GM18507 (cell line): ENCODE data around the gene HOMER1.

Source experiments
- DNase-seq: peaks from one replicate; pipeline ENCODE4 v3.0.0; 2011; ENCODE audit warnings: low read depth; ENCODE audit not compliant: insufficient read length; ENCODE audit errors: extremely low spot score
- FAIRE-seq: peaks from 2 replicates; lab custom pipeline; 2011; peaks lifted over from hg19 to GRCh38; lab: Jason Lieb, UNC

The HOMER1 gene

GRCh38 chr5:79493596-79494345 lies 20.2 kb downstream of the HOMER1 start:
- DNase-seq: no peak
- FAIRE-seq: no peak

GRCh38 chr5:79491690-79492317 lies 22.1 kb downstream of the HOMER1 start:
- FAIRE-seq: no peak
- DNase-seq: no peak

- DNase-seq (no peak), FAIRE-seq (no peak)
These were observed 23.5 kb downstream of the HOMER1 start for GRCh38 chr5:79490323-79490936.

- FAIRE-seq: no peak
These were observed 24.2 kb downstream of the HOMER1 start for GRCh38 chr5:79489773-79490172.

DNA sequence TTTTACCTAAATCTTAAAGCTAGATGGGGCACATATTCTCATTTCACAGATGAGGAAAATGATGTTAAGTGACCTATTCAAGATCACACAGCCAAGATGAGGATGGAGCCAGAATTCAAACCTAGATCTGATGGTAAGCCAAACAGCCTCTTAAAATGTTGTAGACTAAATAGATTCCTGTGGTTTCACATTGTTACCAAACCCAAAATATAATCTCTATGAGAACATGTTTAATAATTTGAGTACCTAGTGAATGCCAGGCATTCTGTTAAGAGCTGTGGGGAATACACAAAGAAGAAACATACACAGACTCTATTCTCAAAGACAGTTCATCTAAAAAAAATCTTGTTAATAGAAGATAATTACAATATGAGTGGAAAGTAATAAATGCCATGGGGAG lies 25.2 kb downstream of the HOMER1 start:
- no peak for DNase-seq
- FAIRE-seq: no peak

More at GRCh38 chr5:79489773-79490172, 24.2 kb downstream of the HOMER1 start:
- DNase-seq: no peak

GRCh38 chr5:79488058-79488457 lies 25.9 kb downstream of the HOMER1 start:
- DNase-seq (no peak), FAIRE-seq (no peak)

DNA sequence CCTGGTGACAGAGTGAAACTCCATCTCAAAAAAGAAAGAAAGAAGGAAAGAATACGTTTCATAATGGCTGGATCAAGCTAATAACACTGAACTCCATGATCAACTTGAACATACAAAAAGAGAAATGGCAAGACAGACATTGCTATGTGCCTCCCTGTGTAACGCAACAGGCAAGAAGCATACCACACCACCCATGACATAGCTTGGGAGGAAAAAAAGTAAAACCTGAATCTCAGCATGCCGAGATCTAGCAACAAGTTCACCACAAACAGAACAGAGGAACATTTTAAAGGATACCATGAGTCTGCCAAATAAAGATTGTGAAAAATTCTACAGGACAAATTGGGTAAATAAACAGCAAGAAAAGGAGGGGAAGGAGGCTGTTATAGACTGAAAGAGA lies 26.7 kb downstream of the HOMER1 start:
- DNase-seq: no peak
- FAIRE-seq: no peak

DNA sequence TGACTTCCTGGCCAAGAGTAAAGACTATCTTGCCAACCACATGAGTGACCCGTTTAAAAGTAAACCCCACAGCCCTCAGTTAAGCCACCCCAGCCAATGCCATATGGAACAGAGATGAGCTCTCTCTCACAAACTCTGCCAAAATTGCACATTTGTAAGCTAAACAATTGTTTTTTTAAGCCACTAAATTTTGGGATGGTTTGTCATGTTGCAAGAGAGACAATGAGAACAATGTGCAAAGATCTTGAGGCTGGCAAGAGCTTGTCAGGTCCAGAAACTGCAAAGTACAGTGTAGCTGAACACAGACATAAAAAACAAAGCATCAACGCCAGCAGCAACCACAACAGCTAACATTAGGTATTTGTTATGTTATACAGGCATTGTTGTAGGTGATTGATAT lies 27.8 kb downstream of the HOMER1 start:
- DNase-seq (no peak), FAIRE-seq (no peak)

- FAIRE-seq: no peak
These were observed 29.2 kb downstream of the HOMER1 start for GRCh38 chr5:79484731-79485130.

GRCh38 chr5:79481574-79481973 lies 32.4 kb downstream of the HOMER1 start:
- DNase-seq: no peak
- peak; percentile 21 for FAIRE-seq

More at GRCh38 chr5:79484731-79485130, 29.2 kb downstream of the HOMER1 start:
- DNase-seq: no peak

DNA sequence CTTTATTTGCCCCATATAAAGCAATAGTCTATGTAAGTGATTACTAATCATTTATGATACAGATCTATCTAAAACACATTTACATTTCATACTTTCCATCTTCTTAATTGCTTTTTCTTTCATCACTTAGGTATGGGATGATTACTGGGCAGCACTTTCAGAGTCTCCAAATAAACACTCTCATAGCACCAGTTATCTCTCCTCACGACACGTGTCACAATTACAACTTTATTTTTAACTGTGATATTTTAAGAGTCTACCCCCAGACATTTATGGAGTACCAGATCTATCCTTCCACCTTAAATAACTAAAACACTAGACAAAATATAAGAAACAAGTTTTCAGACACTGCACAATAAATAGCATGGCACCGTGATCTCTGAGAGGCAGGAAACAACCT lies 32.9 kb downstream of the HOMER1 start:
- no peak for DNase-seq
- no peak for FAIRE-seq

GRCh38 chr5:79475152-79475466 lies 38.8 kb downstream of the HOMER1 start:
- FAIRE-seq: no peak
- no peak for DNase-seq

GRCh38 chr5:79474367-79475151 lies 39.4 kb downstream of the HOMER1 start:
- FAIRE-seq (peak; percentile 18), DNase-seq (no peak)

DNA sequence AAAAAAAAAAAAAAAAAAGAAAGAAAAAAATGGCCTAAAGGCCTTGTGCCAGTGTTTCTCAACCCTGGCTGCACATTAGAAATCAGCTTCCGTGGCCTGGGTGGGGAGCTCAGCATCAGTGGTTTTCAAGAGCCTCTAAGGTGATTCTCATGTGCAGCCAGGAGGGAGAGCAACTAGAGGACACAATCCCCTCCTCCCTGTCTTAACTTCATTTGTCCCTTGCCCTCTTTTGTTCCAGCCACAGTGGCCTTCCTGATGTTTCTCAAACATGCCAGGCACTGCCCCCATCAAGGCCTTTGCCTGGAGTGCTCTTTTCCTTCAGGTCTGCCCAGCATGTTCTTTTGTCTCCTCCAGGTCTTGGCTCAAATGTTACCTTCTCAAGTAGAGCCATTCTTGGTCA lies 42.4 kb downstream of the HOMER1 start:
- FAIRE-seq: no peak
- DNase-seq: no peak

GRCh38 chr5:79464695-79465332 lies 49.1 kb downstream of the HOMER1 start:
- peak; percentile 63 for FAIRE-seq

GRCh38 chr5:79464278-79464677 lies 49.7 kb downstream of the HOMER1 start:
- FAIRE-seq (no peak), DNase-seq (no peak)

More at GRCh38 chr5:79464695-79465332, 49.1 kb downstream of the HOMER1 start:
- DNase-seq: peak; percentile 17

- DNase-seq (no peak), FAIRE-seq (no peak)
These were observed 54.3 kb downstream of the HOMER1 start for GRCh38 chr5:79459626-79460025.

DNA sequence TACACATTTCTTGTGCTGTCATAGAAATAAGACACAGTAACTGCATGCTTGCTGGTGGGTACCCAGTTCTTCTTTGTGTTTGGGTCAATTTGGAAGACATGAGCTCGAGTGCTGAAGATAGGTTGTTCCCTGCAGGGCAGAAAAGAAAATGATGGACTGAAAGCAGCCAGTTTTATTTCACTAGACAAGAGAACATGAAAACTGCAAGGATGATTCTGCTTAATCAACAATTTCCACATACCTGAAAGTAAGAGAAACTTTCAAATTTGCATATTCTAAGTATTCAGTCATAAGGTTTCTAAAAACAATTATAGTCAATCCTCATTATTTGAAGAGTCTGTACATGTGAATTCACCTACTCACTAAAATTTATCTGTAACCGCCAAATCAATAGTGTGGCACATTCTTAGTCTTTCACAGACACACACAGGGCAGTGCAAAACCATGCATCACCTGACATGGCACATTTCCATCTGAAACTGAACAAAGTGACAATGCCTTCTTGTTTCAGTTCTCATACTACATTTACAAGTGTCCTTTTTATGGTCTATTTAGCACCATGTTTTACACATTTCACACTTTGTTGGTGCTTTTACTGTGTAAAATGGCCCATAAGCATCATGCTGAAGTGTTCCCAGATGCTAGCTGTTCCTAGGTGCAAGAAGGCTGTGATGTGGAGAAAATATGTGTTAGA lies 56.9 kb downstream of the HOMER1 start:
- DNase-seq: peak; percentile 2
- peak; percentile 81 for FAIRE-seq

DNA sequence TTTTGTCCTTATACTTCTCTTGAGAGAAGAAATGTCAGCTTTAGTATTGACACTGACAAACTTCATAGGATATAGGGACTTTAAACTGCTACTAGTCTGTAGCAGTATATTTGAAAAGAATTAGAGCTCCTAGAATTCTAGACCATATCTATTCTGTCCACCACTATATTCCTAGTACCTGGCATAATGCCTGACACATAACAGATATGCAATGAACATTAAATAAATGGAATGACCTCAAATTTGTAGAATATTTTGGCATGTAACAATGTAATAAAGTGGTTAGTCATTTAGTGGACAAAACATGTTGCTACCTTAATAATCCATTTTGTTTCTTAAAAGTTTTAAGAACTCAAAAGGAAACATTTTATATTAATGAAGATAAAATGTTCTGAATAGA lies 57.5 kb downstream of the HOMER1 start:
- FAIRE-seq: no peak
- DNase-seq: no peak
